ENCODE results near the gene GRIK3.

- no peak for TF ChIP-seq NFRKB (IDR thresholded peaks at IDR 0.05)
- TF ChIP-seq SP1 (IDR thresholded peaks at IDR 0.05) = no peak
- no peak for TF ChIP-seq TARDBP (IDR thresholded peaks at IDR 0.05)
- TF ChIP-seq FOXM1 (IDR thresholded peaks at IDR 0.05; ENCODE audit: borderline replicate concordance) = no peak
- TF ChIP-seq FOXK2 (IDR thresholded peaks at IDR 0.05) = no peak
- TF ChIP-seq SUZ12 (IDR thresholded peaks at IDR 0.05) = no peak
- TF ChIP-seq ELF4 (IDR thresholded peaks at IDR 0.05) = no peak
- TF ChIP-seq HDGF (IDR thresholded peaks at IDR 0.05; ENCODE audit: borderline replicate concordance) = no peak
- TF ChIP-seq BHLHE40 (IDR thresholded peaks at IDR 0.05; ENCODE audit: borderline replicate concordance) = no peak
Observed at GRCh38 chr1:36888811-36889477, 145.4 kb downstream of the GRIK3 start.

All from HEK293T (cell line).